ENCODE data around the gene CADM1.

Gene CADM1

GRCh38 chr11:115226556-115226955, 277.7 kb downstream of the CADM1 start:
- no peak for DNase-seq

GRCh38 chr11:115224551-115224950, 279.7 kb downstream of the CADM1 start:
- no peak for DNase-seq

- DNase-seq: no peak
Observed at GRCh38 chr11:115222863-115223530, 281.2 kb downstream of the CADM1 start.

GRCh38 chr11:115222218-115222862, 281.9 kb downstream of the CADM1 start:
- no peak for DNase-seq

- no peak for DNase-seq
Observed at GRCh38 chr11:115221461-115222069, 282.6 kb downstream of the CADM1 start.

GRCh38 chr11:115220911-115221310, 283.3 kb downstream of the CADM1 start:
- no peak for DNase-seq

GRCh38 chr11:115220423-115220822, 283.8 kb downstream of the CADM1 start:
- DNase-seq: no peak

- DNase-seq: no peak
Observed at GRCh38 chr11:115219376-115219775, 284.8 kb downstream of the CADM1 start.

GRCh38 chr11:115217726-115218311, 286.4 kb downstream of the CADM1 start:
- DNase-seq: no peak

- DNase-seq: no peak
Observed at GRCh38 chr11:115215694-115216617, 288.3 kb downstream of the CADM1 start.

- DNase-seq: no peak
Observed at GRCh38 chr11:115214644-115215234, 289.5 kb downstream of the CADM1 start.

- DNase-seq: no peak
Observed at GRCh38 chr11:115213007-115213406, 291.2 kb downstream of the CADM1 start.

- DNase-seq: no peak
Observed at GRCh38 chr11:115208808-115209259, 295.4 kb downstream of the CADM1 start.

GRCh38 chr11:115207916-115208315, 296.3 kb downstream of the CADM1 start:
- DNase-seq: no peak

- no peak for DNase-seq
Observed at GRCh38 chr11:115207166-115207591, 297.0 kb downstream of the CADM1 start.

- DNase-seq: no peak
Observed at GRCh38 chr11:115206365-115207022, 297.7 kb downstream of the CADM1 start.

GRCh38 chr11:115202900-115203552, 301.2 kb downstream of the CADM1 start:
- DNase-seq: no peak

- no peak for DNase-seq
Observed at GRCh38 chr11:115202074-115202473, 302.1 kb downstream of the CADM1 start.

GRCh38 chr11:115201111-115201792, 303.0 kb downstream of the CADM1 start:
- no peak for DNase-seq

- DNase-seq: no peak
Observed at GRCh38 chr11:115199481-115200069, 304.6 kb downstream of the CADM1 start.

Data from activated gamma-delta T cell (primary cell).